SK-N-SH (cell line): ENCODE data around the gene ST7.

Source experiments
- EP300 ChIP-seq, 2 experiments: IDR thresholded peaks; 2 replicates each; pipeline versions ENCODE4 v1.4.0 to v1.6.1; 2012; ENCODE audit warnings: borderline replicate concordance in 1 of 2, low read depth in 1 of 2, low read length in 1 of 2
- EZH2phosphoT487 ChIP-seq: fragments of 200-600 bp; sonication (generic); IDR thresholded peaks from 2 replicates; pipeline ENCODE4 v1.6.1; 2017; ENCODE audit warnings: low read depth, mixed run types, mild to moderate bottlenecking, antibody characterized with exemption, moderate library complexity, borderline replicate concordance
- JUND ChIP-seq: IDR thresholded peaks from 2 replicates; pipeline ENCODE4 v1.4.0; 2012
- POLR2AphosphoS5 ChIP-seq: IDR thresholded peaks from 2 replicates; pipeline ENCODE4 v1.6.1; 2012; ENCODE audit warnings: low read depth, low read length
- RAD21 ChIP-seq: IDR thresholded peaks from 2 replicates; pipeline ENCODE4 v1.6.1; 2012; ENCODE audit warnings: mild to moderate bottlenecking, low read length
- RXRA ChIP-seq: IDR thresholded peaks from 2 replicates; pipeline ENCODE4 v1.4.0; 2012; ENCODE audit warnings: low read depth, mild to moderate bottlenecking, borderline replicate concordance
- TEAD4 ChIP-seq: IDR thresholded peaks from 2 replicates; pipeline ENCODE4 v1.4.0; 2012; ENCODE audit warnings: mild to moderate bottlenecking, borderline replicate concordance; ENCODE audit not compliant: insufficient read depth
- YY1 ChIP-seq: IDR thresholded peaks from 2 replicates; pipeline ENCODE4 v1.4.0; 2012; ENCODE audit warnings: low read depth, mild to moderate bottlenecking
- TF ChIP-seq, protein P1 (sequence below): fragments of 200-600 bp; sonication (generic); IDR thresholded peaks from 2 replicates; pipeline ENCODE4 v1.6.1; 2017; ENCODE audit warnings: antibody characterized with exemption, mild to moderate bottlenecking, moderate library complexity
- TF ChIP-seq, protein P2 (sequence below): IDR thresholded peaks from 2 replicates; pipeline ENCODE4 v1.4.0; 2012; ENCODE audit warnings: low read depth
- TF ChIP-seq, protein P3 (sequence below): IDR thresholded peaks from 2 replicates; pipeline ENCODE4; 2012

DNA sequence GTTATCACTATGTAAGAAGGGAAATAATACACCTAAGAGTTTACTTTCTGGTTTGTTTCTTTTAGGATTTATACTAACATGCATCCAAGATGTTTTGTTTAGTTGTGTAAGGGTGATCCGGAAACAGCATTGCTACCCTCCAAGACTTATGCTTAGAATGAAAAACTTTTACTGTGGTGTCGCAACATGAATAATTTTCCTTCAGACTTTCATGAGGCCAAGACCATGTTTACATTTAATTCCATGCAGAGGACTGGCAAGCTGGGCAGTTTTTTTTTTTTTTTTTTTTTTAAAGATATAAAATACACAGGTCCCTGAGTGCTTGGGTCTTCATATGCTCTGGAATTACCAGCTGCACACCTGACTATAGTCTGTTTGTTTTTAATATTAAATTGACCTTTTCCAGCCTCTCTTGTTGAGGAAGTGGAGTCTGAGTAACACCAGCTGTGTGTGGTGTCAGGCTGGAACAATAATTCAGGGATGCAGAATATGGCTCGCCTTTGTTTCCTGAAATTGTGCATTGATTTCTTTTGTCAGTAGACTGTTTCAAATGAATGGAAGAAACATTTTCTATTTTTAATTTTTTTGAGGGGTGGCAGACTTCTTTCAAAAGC is 81.7 kb downstream of the ST7 start:
- TF ChIP-seq, protein P1, sequence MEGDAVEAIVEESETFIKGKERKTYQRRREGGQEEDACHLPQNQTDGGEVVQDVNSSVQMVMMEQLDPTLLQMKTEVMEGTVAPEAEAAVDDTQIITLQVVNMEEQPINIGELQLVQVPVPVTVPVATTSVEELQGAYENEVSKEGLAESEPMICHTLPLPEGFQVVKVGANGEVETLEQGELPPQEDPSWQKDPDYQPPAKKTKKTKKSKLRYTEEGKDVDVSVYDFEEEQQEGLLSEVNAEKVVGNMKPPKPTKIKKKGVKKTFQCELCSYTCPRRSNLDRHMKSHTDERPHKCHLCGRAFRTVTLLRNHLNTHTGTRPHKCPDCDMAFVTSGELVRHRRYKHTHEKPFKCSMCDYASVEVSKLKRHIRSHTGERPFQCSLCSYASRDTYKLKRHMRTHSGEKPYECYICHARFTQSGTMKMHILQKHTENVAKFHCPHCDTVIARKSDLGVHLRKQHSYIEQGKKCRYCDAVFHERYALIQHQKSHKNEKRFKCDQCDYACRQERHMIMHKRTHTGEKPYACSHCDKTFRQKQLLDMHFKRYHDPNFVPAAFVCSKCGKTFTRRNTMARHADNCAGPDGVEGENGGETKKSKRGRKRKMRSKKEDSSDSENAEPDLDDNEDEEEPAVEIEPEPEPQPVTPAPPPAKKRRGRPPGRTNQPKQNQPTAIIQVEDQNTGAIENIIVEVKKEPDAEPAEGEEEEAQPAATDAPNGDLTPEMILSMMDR = no peak
- TF ChIP-seq RAD21 (no peak), YY1 (no peak), POLR2AphosphoS5 (no peak), RXRA (no peak), EZH2phosphoT487 (no peak), EP300 (IDR thresholded peaks at IDR 0.05; ENCODE audit: borderline replicate concordance in 1 of 2, low read depth in 1 of 2, low read length in 1 of 2) (no peak), JUND (no peak), TEAD4 (no peak)
- TF ChIP-seq, protein P2, sequence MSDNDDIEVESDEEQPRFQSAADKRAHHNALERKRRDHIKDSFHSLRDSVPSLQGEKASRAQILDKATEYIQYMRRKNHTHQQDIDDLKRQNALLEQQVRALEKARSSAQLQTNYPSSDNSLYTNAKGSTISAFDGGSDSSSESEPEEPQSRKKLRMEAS = no peak
- TF ChIP-seq, protein P3, sequence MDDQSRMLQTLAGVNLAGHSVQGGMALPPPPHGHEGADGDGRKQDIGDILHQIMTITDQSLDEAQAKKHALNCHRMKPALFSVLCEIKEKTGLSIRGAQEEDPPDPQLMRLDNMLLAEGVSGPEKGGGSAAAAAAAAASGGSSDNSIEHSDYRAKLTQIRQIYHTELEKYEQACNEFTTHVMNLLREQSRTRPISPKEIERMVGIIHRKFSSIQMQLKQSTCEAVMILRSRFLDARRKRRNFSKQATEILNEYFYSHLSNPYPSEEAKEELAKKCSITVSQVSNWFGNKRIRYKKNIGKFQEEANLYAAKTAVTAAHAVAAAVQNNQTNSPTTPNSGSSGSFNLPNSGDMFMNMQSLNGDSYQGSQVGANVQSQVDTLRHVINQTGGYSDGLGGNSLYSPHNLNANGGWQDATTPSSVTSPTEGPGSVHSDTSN = no peak
